OCI-LY3 (cell line): ENCODE results near the gene SLC22A15.

Experiments
- EZH2phosphoT487 ChIP-seq: fragments of 200-600 bp; shearing (Covaris generic); IDR thresholded peaks from 2 replicates; pipeline ENCODE4 v1.6.1; 2018; ENCODE audit warnings: antibody characterized with exemption, mixed run types, low read depth
- TF ChIP-seq, protein P1 (sequence below): fragments of 200-600, 300-600 bp; sonication (generic); IDR thresholded peaks from 2 replicates; pipeline ENCODE4 v1.5.1; 2014; ENCODE audit warnings: antibody characterized with exemption, low read length, low read depth

DNA sequence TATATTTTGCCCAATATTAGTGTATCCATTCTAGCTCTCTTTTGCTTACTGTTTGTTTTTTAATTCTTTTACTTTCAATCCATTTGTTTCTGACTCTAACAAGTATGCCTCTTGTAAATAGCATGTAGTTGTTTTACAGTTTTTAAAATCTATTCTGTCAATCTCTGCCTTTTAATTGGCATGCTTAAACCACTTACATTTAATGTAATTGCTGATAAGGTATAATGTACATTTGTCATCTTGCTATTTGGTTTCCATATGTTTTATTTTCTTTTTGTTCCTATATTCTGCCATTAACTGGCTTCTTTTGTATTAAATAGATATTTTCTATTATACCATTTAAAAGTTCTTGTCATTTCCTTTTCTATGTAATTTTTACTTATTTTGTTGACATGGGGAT lies 118.7 kb downstream of the SLC22A15 start:
- TF ChIP-seq, protein P1, sequence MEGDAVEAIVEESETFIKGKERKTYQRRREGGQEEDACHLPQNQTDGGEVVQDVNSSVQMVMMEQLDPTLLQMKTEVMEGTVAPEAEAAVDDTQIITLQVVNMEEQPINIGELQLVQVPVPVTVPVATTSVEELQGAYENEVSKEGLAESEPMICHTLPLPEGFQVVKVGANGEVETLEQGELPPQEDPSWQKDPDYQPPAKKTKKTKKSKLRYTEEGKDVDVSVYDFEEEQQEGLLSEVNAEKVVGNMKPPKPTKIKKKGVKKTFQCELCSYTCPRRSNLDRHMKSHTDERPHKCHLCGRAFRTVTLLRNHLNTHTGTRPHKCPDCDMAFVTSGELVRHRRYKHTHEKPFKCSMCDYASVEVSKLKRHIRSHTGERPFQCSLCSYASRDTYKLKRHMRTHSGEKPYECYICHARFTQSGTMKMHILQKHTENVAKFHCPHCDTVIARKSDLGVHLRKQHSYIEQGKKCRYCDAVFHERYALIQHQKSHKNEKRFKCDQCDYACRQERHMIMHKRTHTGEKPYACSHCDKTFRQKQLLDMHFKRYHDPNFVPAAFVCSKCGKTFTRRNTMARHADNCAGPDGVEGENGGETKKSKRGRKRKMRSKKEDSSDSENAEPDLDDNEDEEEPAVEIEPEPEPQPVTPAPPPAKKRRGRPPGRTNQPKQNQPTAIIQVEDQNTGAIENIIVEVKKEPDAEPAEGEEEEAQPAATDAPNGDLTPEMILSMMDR, result no peak
- no peak for TF ChIP-seq EZH2phosphoT487
